Endothelial cell (in vitro differentiated cells): Measurements from ENCODE around the gene ATP23. TPM values are rescaled to one million over a fixed set of nuclear protein-coding genes. Genes with fewer than 3 reads are reported as not detected.

ENCODE experiments used
- DNase-seq: peaks from one replicate; pipeline ENCODE4 v3.0.0; 2021; ENCODE audit warnings: low spot score
- H3K27ac Mint-ChIP-seq: one replicate; pipeline ENCODE4 v1.8.0; 2021; ENCODE audit warnings: mixed read lengths, inconsistent platforms; ENCODE audit not compliant: unreplicated experiment
- H3K27me3 Mint-ChIP-seq: one replicate; pipeline ENCODE4 v1.8.0; 2021; ENCODE audit warnings: mild to moderate bottlenecking, moderate library complexity, mixed read lengths, inconsistent platforms; ENCODE audit not compliant: unreplicated experiment
- H3K36me3 Mint-ChIP-seq: one replicate; pipeline ENCODE4 v1.8.0; 2021; ENCODE audit warnings: mild to moderate bottlenecking, low read depth, mixed read lengths, inconsistent platforms; ENCODE audit not compliant: unreplicated experiment
- H3K4me1 Mint-ChIP-seq: one replicate; pipeline ENCODE4 v1.8.0; 2021; ENCODE audit warnings: mild to moderate bottlenecking, mixed read lengths, inconsistent platforms; ENCODE audit not compliant: unreplicated experiment
- H3K4me3 Mint-ChIP-seq: one replicate; pipeline ENCODE4 v1.8.0; 2021; ENCODE audit warnings: mild to moderate bottlenecking, mixed read lengths, inconsistent platforms; ENCODE audit not compliant: unreplicated experiment
- H3K9me3 Mint-ChIP-seq: one replicate; pipeline ENCODE4 v1.8.0; 2021; ENCODE audit warnings: mixed read lengths, inconsistent platforms; ENCODE audit not compliant: unreplicated experiment
- CTCF ChIP-seq: fragments of 200-600 bp; sonication (generic); IDR thresholded peaks from one replicate; pipeline ENCODE4 v1.5.0; 2021; ENCODE audit warnings: antibody characterized with exemption; ENCODE audit not compliant: unreplicated experiment
- total RNA-seq: library from RNA; stranded (reverse); fragmentation: NEBNext Ultra II Directional; extraction: Animal tissue kit (Norgen Biotek cat#: 25700); gene quantifications from one replicate; pipeline ENCODE4 v1.2.1, GENCODE V29; 2021; ENCODE audit not compliant: unreplicated experiment

ATP23 gene
- total RNA-seq, 1 donor from 2014 or later, result 3.1 TPM

GRCh38 chr12:57996520-57996919 lies 55.2 kb downstream of the ATP23 start:
- TF ChIP-seq CTCF, result no peak
- H3K4me3 Mint-ChIP-seq, result peak overlapping the region; percentile 49
- peaks cover 7% of the 10 kb centered on the region for H3K36me3 Mint-ChIP-seq
- H3K27me3 Mint-ChIP-seq, result no peaks in the 10 kb centered on the region
- DNase-seq, result no peak
- no peak overlapping the region for H3K27ac Mint-ChIP-seq
- no peaks in the 10 kb centered on the region for H3K4me1 Mint-ChIP-seq
- H3K9me3 Mint-ChIP-seq, result peaks cover 16% of the 10 kb centered on the region

- Mint-ChIP-seq H3K36me3 (peaks cover 7% of the 10 kb centered on the region), H3K27ac (no peak overlapping the region), H3K27me3 (peaks cover 2% of the 10 kb centered on the region), H3K4me1 (peaks cover 2% of the 10 kb centered on the region), H3K4me3 (no peak overlapping the region), H3K9me3 (peaks cover 16% of the 10 kb centered on the region)
- DNase-seq, result no peak
- no peak for TF ChIP-seq CTCF
Observed at GRCh38 chr12:57998251-57998650, 56.9 kb downstream of the ATP23 start.

- Mint-ChIP-seq H3K27ac (no peak overlapping the region), H3K4me1 (peaks cover 2% of the 10 kb centered on the region), H3K4me3 (no peak overlapping the region), H3K27me3 (peaks cover 2% of the 10 kb centered on the region), H3K9me3 (peaks cover 16% of the 10 kb centered on the region), H3K36me3 (peaks cover 7% of the 10 kb centered on the region)
- no peak for TF ChIP-seq CTCF
- DNase-seq, result no peak
Observed at GRCh38 chr12:58000499-58000898, 59.1 kb downstream of the ATP23 start.

- Mint-ChIP-seq H3K27me3 (no peaks in the 10 kb centered on the region), H3K4me3 (no peak overlapping the region), H3K4me1 (no peaks in the 10 kb centered on the region), H3K27ac (no peak overlapping the region), H3K9me3 (no peaks in the 10 kb centered on the region), H3K36me3 (no peaks in the 10 kb centered on the region)
- DNase-seq, result no peak
- no peak for TF ChIP-seq CTCF
Observed at GRCh38 chr12:58007875-58008274, 66.5 kb downstream of the ATP23 start.

- Mint-ChIP-seq H3K27ac (no peak overlapping the region), H3K4me1 (no peaks in the 10 kb centered on the region), H3K27me3 (no peaks in the 10 kb centered on the region), H3K9me3 (no peaks in the 10 kb centered on the region), H3K4me3 (no peak overlapping the region), H3K36me3 (no peaks in the 10 kb centered on the region)
- no peak for TF ChIP-seq CTCF
- no peak for DNase-seq
Observed at GRCh38 chr12:58008634-58009033, 67.3 kb downstream of the ATP23 start.

Other genes with a start within 250 kb of the ATP23 start
- 220 TPM for gene OS9, start 247.4 kb upstream of the ATP23 start, total RNA-seq
- 27.0 TPM for gene AGAP2, start 202.8 kb upstream of the ATP23 start, total RNA-seq
- 21.8 TPM for gene TSPAN31, start 196.5 kb upstream of the ATP23 start, total RNA-seq
- gene CDK4, start 189.3 kb upstream of the ATP23 start, total RNA-seq, result 120 TPM
- gene MARCHF9, start 186.5 kb upstream of the ATP23 start, total RNA-seq, result 2.3 TPM
- 1.4 TPM for gene CYP27B1, start 174.5 kb upstream of the ATP23 start, total RNA-seq
- 10.6 TPM for gene METTL1, start 169.5 kb upstream of the ATP23 start, total RNA-seq
- 8.6 TPM for gene EEF1AKMT3, start 169.0 kb upstream of the ATP23 start, total RNA-seq
- gene TSFM, start 158.8 kb upstream of the ATP23 start, total RNA-seq, result 25.8 TPM
- 4.5 TPM for gene AVIL, start 122.8 kb upstream of the ATP23 start, total RNA-seq
- 181 TPM for gene CTDSP2, start 94.8 kb upstream of the ATP23 start, total RNA-seq